Activated CD4-positive, alpha-beta T cell treated with anti-CD3 and anti-CD28 coated beads, Interleukin-2, amount 50 U/mL, for 4 hours (primary cell): ENCODE results near the gene PLVAP.
A peak's percentile ranks its signal among the peaks of the same experiment; 100 is the strongest.

Experiments
- DNase-seq, 2 experiments: peaks; one replicate each; pipeline ENCODE4 v3.0.0-alpha.2; 2020

The PLVAP gene, protein sequence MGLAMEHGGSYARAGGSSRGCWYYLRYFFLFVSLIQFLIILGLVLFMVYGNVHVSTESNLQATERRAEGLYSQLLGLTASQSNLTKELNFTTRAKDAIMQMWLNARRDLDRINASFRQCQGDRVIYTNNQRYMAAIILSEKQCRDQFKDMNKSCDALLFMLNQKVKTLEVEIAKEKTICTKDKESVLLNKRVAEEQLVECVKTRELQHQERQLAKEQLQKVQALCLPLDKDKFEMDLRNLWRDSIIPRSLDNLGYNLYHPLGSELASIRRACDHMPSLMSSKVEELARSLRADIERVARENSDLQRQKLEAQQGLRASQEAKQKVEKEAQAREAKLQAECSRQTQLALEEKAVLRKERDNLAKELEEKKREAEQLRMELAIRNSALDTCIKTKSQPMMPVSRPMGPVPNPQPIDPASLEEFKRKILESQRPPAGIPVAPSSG

DNA sequence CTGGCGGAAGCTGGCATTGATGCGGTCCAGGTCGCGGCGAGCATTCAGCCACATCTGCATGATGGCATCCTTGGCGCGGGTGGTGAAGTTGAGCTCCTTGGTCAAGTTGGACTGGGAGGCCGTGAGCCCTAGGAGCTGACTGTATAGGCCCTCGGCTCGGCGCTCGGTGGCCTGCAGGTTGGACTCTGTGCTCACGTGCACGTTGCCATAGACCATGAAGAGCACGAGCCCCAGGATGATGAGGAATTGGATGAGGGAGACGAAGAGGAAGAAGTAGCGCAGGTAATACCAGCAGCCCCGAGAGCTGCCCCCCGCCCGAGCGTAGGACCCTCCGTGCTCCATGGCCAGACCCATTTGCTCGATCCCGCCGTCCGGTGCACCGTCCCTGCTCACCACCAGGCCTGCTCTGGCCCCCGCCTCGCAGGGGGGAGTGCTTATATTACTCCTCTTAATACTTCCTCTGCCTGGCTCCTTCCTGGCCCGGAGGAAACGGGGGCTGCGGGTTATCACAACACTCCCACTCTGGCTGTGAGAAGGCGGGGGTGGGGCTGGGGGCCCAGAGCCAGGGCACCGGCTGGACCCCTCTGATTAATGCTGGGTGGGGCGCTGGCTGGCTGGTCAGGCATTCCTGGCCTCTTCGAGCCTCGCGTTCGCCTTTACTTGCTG, at the start of gene PLVAP:
Gene PLVAP, minus strand, starts transcription at position 408 of the 666 bp plus-strand sequence. Its CDS starts 54 bp downstream, at position 354.
- DNase-seq: no peak

DNA sequence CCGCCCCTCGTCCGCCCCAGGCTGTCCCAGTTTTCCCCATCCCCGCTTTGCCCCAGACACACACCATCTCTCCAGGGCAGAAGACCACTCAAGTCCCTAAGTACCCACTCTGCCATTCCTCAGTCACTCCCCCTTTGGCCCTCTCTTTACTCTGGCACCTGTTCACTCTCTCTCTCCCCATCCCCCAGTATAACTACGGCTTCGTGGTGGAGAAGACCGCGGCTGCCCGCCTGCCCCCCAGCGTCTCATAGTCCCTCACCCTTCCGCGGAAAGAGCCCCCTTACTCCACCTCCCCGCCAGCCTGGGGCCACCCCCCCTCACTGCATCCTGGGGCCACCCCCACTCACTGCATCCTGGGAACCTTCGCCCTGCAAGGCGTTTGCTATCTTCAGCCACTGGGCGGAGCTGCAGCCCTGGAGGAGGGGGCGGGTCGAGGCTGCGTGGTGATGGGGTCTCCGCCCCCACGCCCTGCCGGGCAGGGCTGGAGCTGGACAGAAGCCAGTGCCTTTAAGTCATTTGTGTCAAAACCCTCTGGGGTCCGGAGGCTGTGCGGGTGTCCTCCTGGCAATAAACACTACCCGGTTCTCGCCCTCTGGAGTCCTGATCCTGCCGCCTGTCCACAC, 47.7 kb upstream of the PLVAP start:
- DNase-seq: no peak

DNA sequence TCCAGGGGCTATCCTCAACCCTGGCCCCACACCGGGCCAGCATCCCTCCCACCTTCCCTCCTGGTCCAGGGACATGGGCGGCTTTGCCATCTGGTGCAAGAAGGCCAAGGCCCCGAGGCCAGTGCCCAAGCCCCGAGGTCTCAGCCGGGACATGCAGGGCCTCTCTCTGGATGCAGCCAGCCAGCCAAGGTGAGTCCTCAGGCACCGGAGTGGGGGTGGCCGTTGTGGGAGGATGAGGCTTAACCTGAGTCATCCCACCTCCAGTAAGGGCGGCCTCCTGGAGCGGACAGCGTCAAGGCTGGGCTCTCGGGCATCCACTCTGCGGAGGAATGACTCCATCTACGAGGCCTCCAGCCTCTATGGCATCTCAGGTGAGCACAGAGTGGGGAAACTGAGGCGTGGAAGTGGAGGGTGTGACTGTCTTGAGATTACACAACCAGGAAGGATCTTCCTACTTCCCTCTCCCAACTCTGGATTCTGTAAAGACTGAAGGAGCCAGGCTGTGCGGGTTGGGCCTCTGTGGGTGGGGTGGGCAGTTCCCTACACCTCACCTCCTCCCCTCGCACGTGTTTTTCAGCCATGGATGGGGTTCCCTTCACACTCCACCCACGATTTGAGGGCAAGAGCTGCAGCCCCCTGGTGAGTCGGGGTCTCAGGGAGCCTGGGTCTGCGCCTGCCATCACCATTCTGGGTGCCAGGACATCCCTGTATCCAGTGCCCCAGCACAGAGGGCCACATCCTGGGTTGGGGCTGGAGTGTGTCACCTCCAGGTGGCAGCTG, 46.5 kb upstream of the PLVAP start:
- DNase-seq: no peak

DNA sequence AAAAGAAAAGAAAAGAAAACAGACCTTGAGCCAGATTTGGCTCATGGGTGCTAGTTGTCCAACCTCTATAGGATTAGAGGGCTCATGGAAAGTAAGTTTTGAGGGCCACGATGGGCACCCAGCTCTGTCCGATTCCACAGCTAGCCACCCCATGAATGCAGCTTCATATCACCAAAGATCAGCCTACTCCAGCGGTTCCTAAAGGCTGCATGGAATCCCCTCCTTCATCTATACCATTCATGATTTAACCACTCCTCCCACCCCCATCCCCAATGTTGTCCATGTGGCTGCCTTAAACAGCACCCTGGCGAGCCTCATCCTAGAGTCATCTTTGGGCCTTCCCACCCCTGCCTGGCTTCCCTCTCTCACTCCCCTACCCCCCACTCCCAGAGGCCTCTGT, 44.8 kb upstream of the PLVAP start:
- DNase-seq: no peak

DNA sequence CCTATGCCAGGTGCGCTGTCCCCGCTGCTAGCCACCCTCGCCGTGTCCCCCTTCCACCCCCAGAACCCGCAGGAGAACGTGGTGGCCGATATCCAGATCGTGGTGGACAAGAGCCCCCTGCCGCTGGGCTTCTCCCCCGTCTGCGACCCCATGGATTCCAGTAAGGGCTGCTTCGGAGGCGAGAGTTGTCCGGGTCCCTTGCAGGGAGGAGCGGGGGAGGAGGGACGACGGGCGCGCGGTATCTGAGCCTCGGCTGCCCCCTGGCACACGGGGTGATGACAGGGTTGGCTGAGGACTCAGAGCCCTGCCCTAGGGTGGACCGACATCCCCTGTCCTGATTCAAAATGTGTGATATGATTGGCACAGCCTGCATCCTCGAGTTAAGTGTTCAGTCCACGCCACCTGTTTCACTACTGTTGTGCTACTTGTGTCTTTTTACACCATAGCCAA, 43.4 kb upstream of the PLVAP start:
- no peak for DNase-seq

DNA sequence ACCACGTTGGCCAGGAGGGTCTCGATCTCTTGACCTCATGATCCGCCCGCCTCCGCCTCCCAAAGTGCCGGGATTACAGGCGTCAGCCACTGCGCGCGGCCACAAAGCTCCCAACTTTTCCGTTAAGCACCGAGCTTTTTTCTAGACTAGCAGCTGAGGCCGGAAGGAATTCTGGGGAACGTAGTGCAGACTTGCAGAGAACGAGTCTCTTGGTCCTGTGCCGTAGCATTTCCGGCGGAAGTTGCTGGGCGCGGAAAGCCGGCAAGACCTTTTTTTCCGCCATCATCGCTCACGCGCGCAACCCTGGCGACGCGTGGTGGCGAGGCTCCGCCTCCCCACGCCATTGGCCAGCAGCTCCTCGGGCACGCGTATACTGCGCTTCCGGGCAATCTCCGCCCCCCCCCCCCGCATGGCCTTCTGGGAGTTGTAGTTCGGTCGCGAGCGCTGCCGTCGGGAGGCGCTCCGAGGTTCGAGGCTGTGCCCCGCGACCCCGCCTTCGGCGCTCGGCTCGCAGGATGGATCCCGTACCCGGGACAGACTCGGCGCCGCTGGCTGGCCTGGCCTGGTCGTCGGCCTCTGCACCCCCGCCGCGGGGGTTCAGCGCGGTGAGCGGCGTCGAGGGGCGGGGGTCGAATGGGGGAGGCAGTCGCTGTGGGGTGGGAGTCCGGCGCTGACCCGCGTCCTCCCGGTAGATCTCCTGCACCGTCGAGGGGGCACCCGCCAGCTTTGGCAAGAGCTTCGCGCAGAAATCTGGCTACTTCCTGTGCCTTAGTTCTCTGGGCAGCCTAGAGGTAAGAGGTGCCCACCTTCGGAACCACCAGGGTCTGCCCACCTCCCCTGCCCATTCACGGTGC, 42.7 kb upstream of the PLVAP start, which contains the start of gene MVB12A:
Gene MVB12A, plus strand, starts transcription at position 427 of the 854 bp plus-strand sequence. Its CDS starts 89 bp downstream, at position 516.
- peak; percentile 91 to 93 for DNase-seq

DNA sequence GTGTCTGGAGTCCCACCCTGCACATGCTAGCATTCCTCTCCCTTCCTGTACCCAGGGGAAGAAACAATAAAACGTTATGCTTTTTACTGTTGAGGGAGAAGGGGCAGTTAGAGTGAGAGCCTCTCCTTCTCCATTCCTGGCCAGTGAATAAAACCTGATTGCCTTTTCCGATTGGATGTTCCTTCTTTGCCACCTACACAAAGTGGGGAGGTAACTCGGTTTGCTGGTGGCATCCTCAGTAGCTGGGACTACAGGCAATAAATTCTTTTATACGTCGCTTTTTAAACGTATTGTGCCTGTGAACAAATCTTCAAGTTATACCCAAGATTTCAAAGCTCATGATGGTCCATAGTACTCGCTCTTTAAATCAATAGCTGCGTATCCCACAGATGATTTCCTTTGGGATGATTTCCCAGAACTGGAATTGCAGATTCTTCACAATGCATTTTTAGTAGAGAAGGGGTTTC, 42.0 kb upstream of the PLVAP start:
- DNase-seq: no peak

DNA sequence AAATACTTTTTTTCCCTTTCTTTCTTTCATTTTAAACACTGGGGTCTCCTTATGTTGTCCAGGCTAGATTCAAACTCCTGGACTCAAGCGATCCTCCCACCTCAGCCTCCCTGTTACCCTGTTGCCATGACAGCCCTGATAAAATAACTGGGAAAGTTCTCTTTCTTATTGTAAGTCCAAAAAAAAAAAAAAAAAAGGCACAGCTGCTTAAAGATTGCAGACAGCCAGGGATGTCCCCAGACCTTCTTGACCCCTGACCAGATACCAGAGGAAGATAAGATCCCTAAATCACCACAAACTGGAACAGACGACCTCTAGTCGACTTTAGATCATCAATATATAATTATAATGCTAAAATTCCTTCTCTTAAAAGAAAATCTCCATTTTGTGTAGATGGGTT, 41.6 kb upstream of the PLVAP start:
- DNase-seq: no peak

DNA sequence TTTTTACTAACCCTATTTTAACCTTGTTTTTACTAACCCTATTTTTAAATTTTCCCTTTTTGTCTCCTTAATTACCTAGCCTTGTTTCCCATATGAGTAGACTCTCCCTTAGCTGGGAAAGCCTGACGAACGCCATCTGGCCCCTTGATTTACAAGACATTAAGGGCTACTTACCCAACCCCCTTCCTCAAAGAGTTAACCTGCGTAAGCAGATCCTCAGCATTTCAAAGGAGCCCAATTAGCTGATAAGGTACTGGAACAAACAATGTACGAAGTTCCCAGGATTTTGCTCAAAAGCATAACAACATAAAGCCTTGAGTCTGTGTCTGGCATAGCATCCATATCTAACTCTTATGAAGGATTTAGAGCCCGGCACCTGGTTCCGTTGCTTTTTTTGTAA, 38.0 kb upstream of the PLVAP start:
- no peak for DNase-seq

DNA sequence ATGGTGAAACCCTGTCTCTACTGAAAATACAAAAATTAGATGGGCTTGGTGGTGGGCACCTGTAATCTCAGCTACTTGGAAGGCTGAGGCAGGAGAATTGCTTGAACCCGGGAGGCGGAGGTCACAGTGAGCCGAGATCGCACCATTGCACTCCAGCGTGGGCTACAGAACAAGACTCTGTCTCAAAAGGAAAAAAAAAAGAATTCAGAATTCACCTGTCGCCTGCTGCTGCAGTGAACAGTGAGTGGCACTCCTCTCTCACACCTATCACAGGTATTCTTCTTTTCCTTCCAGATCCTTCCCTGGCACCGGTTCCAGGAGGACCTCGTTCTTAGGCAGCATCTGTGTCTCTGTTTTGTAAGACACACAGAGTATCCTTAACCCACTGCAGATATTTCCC, 37.0 kb upstream of the PLVAP start:
- no peak for DNase-seq

DNA sequence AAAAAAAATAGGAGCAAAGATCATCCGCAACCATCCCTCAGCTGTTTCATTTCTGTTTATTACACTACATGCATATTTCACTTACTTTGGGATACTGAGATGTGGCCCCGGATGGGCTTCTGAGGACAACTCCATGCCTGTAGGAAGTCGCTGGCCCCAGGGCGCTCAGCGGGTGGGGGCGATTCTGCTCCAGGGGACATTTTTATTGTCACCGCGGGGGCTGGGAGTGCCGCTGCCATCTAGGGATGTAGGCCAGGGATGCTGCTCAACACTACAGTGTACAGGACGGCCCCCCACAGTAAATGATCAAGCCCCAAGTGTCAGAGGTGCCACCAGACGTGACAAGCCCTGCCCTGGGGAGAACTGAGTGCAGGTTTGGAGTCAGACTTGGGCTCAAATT, 34.7 kb upstream of the PLVAP start:
- DNase-seq: no peak

DNA sequence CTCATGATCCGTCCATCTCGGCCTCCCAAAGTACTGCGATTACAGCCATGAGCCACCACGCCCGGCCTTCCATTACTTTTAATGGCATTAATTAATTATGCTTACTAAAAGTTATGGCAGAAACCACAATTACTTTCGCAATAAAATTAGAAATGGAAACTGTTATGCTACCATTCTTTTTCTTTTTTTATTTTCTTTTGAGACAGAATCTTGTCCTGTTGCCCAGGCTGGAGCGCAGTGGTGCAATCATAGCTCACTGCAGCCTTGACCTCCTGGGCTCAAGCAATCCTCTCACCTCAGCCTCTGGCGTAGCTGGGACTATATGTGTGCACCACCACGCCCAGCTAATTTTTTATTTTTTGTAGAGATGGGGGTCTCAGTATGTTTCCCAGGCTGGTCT, 32.8 kb upstream of the PLVAP start:
- no peak for DNase-seq

DNA sequence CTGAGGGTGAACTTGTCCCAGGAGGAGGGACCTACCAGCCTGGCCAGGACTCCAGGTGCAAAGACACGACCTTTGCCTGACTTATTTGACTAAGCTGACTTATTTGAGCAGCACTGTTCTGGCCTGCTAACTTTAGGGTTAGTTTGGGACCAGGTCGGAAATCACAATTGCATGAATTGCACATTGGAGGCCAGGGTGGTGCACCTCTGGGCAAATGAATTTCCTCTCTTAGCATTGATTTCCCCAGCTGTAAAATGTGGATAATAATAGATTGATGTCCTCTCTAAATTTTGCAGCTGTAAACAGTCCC, 29.7 kb upstream of the PLVAP start:
- DNase-seq: no peak

DNA sequence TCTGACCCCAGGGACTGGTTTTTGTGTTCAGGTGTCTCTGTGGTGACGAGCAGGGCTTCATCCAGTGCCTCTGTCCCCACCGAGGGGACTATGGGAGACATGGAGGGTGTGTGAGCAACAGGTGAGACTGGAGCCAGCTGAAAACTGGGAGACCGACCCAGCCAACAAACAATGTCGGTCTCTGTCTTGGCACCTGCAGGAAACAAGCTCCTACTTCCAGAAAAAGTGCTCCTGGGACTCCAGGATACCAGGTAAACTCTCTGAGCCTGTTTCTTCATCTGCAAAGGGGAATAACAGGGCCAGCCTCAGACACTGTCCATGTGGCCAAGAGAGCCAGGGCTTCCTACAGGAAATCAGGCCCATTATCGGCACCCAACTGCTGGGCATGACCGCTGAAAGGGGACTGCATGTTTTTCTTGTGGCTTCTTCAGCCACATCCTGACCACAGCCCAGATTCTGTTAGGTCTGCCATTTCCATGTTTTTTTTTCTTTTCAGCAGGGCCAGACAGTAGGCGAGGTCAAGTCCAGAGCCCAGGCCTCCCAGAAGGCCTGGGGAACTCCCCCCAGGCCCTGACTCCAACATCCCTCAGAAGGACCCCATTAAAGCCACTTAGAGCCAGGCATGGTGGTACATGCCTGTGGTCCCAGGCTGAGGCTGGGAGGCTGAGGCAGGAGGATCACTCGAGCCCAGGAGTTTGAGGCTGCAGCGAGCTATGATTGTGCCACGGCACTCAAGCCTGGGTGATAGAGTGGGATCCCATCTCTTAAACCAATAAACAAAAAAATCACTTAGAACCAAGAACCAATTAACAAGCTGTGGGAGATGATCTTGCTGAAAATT, 29.1 kb upstream of the PLVAP start:
- DNase-seq: no peak

DNA sequence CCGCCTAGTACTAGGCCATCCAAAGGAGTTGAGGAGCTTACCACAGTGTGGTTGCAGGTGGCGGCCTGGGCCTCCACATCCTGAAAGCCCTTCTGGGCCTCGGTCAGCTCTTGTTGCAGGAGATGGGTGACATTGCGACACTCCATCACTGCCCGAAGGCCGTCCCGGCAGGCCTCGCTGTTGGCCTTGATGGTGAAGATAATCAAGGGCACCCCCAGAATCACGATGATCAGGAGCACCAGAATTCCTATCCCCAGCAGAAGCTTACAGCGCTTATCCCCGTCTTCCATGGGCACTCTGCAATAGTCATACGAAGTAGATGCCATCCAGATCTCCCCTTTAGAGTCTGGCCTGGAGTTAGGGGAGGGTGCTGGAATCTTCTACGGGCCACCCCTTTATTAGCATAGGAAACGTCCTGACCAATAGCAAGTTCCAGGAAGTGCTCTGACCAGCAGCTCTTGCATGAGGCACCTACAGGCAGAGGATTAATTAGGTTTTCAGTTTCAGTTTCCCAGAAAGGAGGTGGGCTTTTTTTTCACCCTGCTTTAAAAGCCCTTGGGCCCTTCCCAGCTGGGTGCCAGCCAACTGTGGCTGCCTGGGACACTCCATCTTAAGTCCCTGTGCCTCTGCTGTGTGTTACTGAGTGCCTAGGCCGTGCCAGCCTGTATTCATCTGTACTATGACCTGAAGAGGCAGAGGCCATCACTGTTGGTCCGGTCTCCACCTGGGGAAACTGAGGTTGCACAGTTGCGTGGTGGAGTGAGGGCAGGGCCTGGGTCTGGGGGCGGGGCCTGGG, 28.3 kb upstream of the PLVAP start, which contains the start of gene BST2:
Gene BST2, minus strand, starts transcription at position 381 of the 796 bp plus-strand sequence. Its CDS starts 55 bp downstream, at position 326.
- peak; percentile 27 to 36 for DNase-seq

DNA sequence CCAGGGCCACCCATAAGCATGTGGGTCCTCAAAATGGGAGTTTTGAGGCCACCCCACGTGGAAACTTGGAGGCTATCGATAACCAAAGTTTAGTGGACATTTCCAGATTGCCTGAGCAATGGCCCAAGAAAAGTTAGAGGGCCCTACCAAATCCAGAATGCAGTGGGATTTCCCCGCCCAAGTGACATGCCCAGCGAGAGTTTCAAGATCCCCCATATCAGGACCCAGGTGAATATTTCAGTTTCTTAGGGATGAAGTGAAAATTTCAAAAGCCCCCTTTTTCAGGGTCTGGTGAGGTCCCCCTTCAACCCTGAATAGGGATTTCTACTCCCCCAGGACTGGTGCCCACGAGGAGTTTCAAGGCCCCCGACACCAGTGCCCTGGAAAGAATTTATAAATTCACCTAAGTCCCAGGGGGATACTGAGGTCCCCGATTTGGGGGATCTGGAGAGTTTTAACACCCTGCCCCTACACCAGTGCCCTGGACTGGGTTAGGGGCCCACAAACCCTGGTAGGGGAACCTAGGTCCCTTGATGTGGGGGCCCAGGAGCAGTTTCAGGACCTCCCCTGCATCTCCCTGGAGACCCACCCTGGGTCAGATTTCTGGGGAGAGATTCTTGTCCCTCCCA, 27.6 kb upstream of the PLVAP start:
- DNase-seq: no peak

DNA sequence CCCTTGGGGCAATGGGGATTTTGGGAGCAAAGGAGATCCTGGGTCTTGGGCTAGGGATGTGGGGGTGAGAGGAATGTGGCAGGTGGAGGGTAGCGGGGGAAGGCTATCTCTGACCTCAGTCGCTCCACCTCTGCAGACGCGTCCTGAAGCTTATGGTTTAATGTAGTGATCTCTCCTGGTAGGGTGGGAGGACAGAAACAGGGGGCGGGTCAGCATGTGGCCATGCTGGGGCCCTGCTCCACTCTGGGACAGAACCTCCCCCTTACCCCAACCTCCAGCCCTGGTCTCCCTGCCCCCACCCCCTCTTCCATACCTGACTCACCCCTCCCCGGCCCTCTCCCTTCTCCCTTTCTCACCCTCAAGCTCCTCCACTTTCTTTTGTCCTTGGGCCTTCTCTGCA, 26.9 kb upstream of the PLVAP start:
- DNase-seq: no peak

DNA sequence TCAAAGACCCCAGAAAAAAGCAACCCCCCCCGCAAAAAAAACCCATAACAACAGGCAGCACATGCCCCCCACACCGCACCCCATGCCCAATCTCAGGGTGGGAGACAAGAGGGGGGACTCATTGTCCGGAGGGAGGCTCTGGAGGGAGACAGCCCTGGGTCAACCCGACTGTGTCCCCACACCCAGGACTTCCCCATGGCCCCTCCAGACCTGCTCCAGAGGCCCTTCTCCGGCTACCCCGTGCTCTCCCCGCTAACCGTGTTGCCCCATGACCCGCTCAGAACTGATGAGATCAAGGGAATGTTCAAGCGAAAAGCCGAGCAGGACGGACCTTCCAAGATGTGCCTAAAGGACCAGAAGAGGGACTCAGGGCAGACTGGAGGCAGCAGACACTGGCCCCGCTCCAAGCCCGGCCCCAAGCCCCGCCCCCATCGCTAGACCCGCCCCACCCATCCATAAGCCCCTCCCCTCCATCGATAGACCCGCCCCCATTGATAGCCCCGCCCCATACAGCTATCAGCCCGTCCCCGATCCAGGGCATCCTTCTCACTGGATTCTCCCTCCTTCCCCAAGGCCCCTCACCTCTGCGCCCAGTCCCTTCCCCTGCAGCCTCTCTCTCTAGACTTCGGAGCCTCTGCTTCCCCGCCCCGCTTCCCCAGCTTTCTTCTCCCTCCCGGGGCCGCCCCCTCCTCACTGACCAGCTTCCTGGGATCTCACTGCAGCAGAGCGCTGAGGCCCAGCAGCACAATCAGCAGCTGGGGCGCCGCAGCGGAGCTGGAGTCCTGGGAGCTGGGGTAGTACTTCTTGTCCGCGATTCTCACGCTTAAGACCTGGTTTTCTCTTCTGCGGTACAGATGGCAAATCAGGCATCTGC, 26.1 kb upstream of the PLVAP start:
- peak; percentile 38 to 41 for DNase-seq
